ENCODE results near the gene PIP5K1B.
A peak's percentile ranks its signal among the peaks of the same experiment; 100 is the strongest.
"Not testable (repeated sequence)": the region's sequence is repeated elsewhere in the genome, so short reads cannot be mapped to it uniquely, and the experiment has no call there.

The PIP5K1B gene

GRCh38 chr9:69034071-69034470, 329.0 kb downstream of the PIP5K1B start:
- DNase-seq = no peak

- peak; percentile 89 to 94 (median 92) for DNase-seq
These were observed 330.6 kb downstream of the PIP5K1B start, which contains the start of gene FXN for GRCh38 chr9:69035438-69036308. FXN (plus strand) TSS chr9:69035752; CDS start chr9:69035783, 31 bp downstream.

GRCh38 chr9:69036309-69036708, 331.3 kb downstream of the PIP5K1B start:
- peak; percentile 52 to 56 (median 54) for DNase-seq

GRCh38 chr9:69036799-69037198, 331.8 kb downstream of the PIP5K1B start:
- DNase-seq = no peak

GRCh38 chr9:69040646-69041045, 335.6 kb downstream of the PIP5K1B start:
- DNase-seq = no peak

GRCh38 chr9:69044240-69045219, 339.5 kb downstream of the PIP5K1B start:
- DNase-seq = no peak

GRCh38 chr9:69045821-69046220, 340.8 kb downstream of the PIP5K1B start:
- no peak for DNase-seq

- no peak for DNase-seq
These were observed 341.7 kb downstream of the PIP5K1B start for GRCh38 chr9:69046723-69047122.

- peak; percentile 11 to 45 (median 28) for DNase-seq
These were observed 342.3 kb downstream of the PIP5K1B start for GRCh38 chr9:69047371-69047770.

- DNase-seq = no peak
These were observed 344.1 kb downstream of the PIP5K1B start for GRCh38 chr9:69049094-69049493.

GRCh38 chr9:69050936-69051335, 345.9 kb downstream of the PIP5K1B start:
- DNase-seq = not testable (repeated sequence)

- no peak for DNase-seq
These were observed 349.9 kb downstream of the PIP5K1B start for GRCh38 chr9:69054989-69055388.

- DNase-seq = no peak
These were observed 351.3 kb downstream of the PIP5K1B start for GRCh38 chr9:69056191-69056815.

GRCh38 chr9:69058101-69058500, 353.1 kb downstream of the PIP5K1B start:
- DNase-seq = no peak
